Activated T-cell treated with anti-CD3 and anti-CD28 coated beads, Interleukin-2, amount 50 U/mL, for 4 hours (primary cell): ENCODE data around the gene TLK2. TPM values are rescaled to one million over a fixed set of nuclear protein-coding genes. Genes with fewer than 3 reads are reported as not detected.
A peak's percentile ranks its signal among the peaks of the same experiment; 100 is the strongest.
"Not testable (repeated sequence)": the region's sequence is repeated elsewhere in the genome, so short reads cannot be mapped to it uniquely, and the experiment has no call there.

Experiments used
- ATAC-seq, 2 donors: fragments of 200-7000 bp; cut with Tn5 transposase; one replicate each; pipeline ENCODE4 v1.10.0; 2021
- DNase-seq: peaks from one replicate; pipeline ENCODE4 v3.0.0-alpha.2; 2020
- H3K27me3 Mint-ChIP-seq: one replicate; pipeline ENCODE4 v1.8.0; 2021; ENCODE audit warnings: low read depth, mixed read lengths
- H3K36me3 Mint-ChIP-seq: one replicate; pipeline ENCODE4 v1.8.0; 2022; ENCODE audit warnings: mixed read lengths; ENCODE audit not compliant: insufficient read depth
- H3K4me1 Mint-ChIP-seq: one replicate; pipeline ENCODE4 v1.8.0; 2021; ENCODE audit warnings: low read depth, mixed read lengths
- H3K4me3 Mint-ChIP-seq: one replicate; pipeline ENCODE4 v1.8.0; 2021; ENCODE audit warnings: mild to moderate bottlenecking, moderate library complexity, mixed read lengths
- H3K9me3 Mint-ChIP-seq: one replicate; pipeline ENCODE4 v1.8.0; 2021; ENCODE audit warnings: mixed read lengths
- total RNA-seq, 3 donors: library from RNA; stranded (reverse); gene quantifications; one replicate each; pipeline ENCODE4 v1.2.1, GENCODE V29; 2021

Gene TLK2
- total RNA-seq, 3 donors from 2014 or later, result 30.1 to 35.0 (median 33.1) TPM

GRCh38 chr17:62591822-62592221 lies 113.2 kb downstream of the TLK2 start:
- H3K36me3 Mint-ChIP-seq, result peaks cover 22% of the 10 kb centered on the region
- H3K27me3 Mint-ChIP-seq, H3K4me1 Mint-ChIP-seq, H3K9me3 Mint-ChIP-seq, H3K4me3 Mint-ChIP-seq, DNase-seq, ATAC-seq: not testable (repeated sequence)

DNA sequence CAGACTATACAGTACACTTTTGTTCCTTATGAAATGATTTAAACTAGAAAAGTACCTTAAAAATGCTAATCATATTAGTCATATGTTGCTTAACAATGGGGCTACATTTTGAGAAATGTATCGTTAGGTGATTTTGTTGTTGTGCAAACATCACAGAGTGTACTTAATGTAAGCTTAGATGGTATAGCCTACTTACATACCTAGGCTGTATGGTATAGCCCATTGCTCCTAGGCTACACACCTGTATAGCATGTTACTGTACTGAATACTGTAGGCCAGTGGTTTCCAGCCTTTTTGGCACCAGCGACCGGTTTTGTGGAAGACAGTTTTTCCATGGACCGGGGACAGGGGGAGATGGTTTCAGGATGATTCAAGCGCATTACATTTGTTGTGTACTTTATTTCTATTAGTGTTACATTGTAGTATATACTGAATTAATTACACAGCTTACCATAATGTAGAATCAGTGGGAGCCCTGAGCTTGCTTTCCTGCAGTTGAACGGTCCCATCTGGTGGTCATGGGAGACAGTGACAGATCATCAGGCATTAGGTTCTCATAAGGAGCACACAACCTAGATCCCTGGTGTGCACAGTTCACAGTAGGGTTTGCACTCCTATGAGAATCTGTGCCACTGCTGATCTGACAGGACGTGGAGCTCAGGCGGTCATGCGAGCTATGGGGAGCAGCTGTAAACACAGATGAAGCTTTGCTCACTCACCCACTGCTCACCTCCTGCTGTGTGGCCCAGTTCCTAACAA lies 113.9 kb downstream of the TLK2 start:
- no peaks in the 10 kb centered on the region for H3K4me1 Mint-ChIP-seq
- no peak for DNase-seq
- H3K9me3 Mint-ChIP-seq, result no peaks in the 10 kb centered on the region
- ATAC-seq, result no peak
- no peak overlapping the region for H3K4me3 Mint-ChIP-seq
- H3K27me3 Mint-ChIP-seq, result no peaks in the 10 kb centered on the region
- peaks cover 24% of the 10 kb centered on the region for H3K36me3 Mint-ChIP-seq

- Mint-ChIP-seq H3K36me3 (peaks cover 35% of the 10 kb centered on the region), H3K4me1 (no peaks in the 10 kb centered on the region), H3K9me3 (no peaks in the 10 kb centered on the region), H3K27me3 (no peaks in the 10 kb centered on the region), H3K4me3 (no peak overlapping the region)
- no peak for ATAC-seq
- DNase-seq, result no peak
Observed at GRCh38 chr17:62595484-62595883, 116.9 kb downstream of the TLK2 start.

GRCh38 chr17:62596662-62597061 lies 118.0 kb downstream of the TLK2 start:
- no peaks in the 10 kb centered on the region for H3K27me3 Mint-ChIP-seq
- H3K4me3 Mint-ChIP-seq, result no peak overlapping the region
- H3K36me3 Mint-ChIP-seq, result peaks cover 46% of the 10 kb centered on the region

GRCh38 chr17:62597150-62597549 lies 118.5 kb downstream of the TLK2 start:
- peaks cover 49% of the 10 kb centered on the region for H3K36me3 Mint-ChIP-seq
- H3K27me3 Mint-ChIP-seq, result no peaks in the 10 kb centered on the region
- ATAC-seq (no peak), DNase-seq (no peak)
- no peak overlapping the region for H3K4me3 Mint-ChIP-seq
- H3K4me1 Mint-ChIP-seq, result no peaks in the 10 kb centered on the region
- H3K9me3 Mint-ChIP-seq, result no peaks in the 10 kb centered on the region

More at GRCh38 chr17:62596662-62597061, 118.0 kb downstream of the TLK2 start:
- Mint-ChIP-seq H3K4me1 (no peaks in the 10 kb centered on the region), H3K9me3 (no peaks in the 10 kb centered on the region)
- DNase-seq (no peak), ATAC-seq (no peak)

DNA sequence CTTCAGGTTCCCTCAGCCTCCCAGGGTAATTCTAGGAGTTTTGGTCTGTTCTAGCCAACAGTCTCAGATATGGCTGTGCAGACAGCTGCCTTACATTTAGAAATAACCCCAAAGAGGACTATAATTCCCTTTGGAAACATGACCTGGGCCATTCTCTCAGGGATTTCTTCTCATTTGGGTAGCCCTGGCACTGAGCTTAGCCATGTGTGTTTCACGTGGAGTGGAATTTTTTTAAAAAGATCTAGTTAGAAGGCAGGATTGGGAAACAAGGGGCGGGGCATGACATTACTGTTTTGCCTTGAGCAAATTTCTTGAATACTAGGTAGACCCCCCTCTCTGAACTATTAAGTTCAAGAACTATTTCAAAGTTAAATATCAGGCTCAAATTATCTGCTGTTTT lies 119.3 kb downstream of the TLK2 start:
- H3K36me3 Mint-ChIP-seq, result peaks cover 56% of the 10 kb centered on the region
- H3K4me1 Mint-ChIP-seq, result no peaks in the 10 kb centered on the region
- no peaks in the 10 kb centered on the region for H3K27me3 Mint-ChIP-seq
- DNase-seq (no peak), ATAC-seq (no peak)
- H3K4me3 Mint-ChIP-seq, result no peak overlapping the region
- H3K9me3 Mint-ChIP-seq, result no peaks in the 10 kb centered on the region

DNA sequence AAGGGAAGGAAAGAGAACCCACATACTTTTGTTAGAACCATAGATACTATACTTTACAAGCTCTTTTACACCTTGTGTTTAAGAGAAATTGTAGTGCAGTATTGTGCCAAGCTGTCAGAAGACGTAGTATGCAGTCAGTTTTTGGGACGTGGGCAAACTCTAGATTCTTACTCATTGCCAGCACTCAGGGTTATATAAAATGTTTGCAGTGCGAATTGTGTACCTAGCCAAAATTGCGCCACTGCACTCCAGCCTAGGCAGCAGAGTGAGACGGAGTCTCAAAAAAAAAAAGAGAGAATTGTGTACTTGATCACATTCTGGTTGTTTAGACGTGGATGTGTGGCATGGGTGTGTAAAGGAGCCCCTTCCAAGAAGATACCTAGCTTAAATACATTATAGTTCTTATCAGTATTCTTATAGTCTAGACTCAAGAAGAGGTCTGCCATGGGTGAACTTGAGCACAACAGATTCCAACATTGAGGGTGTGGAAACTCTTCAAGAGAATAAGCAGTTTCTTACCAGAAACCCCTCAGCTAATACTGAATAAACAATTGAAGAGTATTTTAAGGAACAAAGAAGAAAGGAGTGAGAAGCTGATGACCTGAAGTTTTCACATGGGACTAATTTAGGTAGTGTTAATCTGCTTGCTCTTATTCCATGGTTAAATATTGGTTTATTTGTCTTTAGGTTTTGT lies 121.5 kb downstream of the TLK2 start:
- Mint-ChIP-seq H3K27me3 (no peaks in the 10 kb centered on the region), H3K4me1 (no peaks in the 10 kb centered on the region), H3K4me3 (no peak overlapping the region), H3K36me3 (peaks cover 59% of the 10 kb centered on the region), H3K9me3 (no peaks in the 10 kb centered on the region)
- no peak for ATAC-seq
- DNase-seq, result no peak

DNA sequence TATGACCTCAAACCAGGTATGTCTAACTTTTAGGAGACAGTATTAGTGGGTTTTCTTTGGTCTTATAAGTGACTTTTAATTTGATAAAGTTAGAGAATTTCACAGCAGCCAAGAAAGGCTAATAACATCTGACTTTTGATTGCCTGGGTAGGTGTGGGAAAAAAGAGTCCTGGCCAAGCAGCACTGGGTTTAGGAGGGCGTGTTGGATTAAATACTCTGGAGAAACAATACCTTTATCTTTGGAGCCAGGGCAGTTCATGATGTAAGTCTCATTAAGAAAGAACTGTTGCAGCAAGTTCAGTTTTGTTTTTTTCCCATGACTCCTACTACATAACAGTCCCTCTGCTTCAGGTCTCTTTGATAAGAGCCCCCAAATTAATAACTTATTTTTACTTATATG lies 122.2 kb downstream of the TLK2 start:
- DNase-seq (no peak), ATAC-seq (no peak)
- H3K9me3 Mint-ChIP-seq, result no peaks in the 10 kb centered on the region
- H3K36me3 Mint-ChIP-seq, result peaks cover 59% of the 10 kb centered on the region
- H3K4me3 Mint-ChIP-seq, result no peak overlapping the region
- no peaks in the 10 kb centered on the region for H3K27me3 Mint-ChIP-seq
- no peaks in the 10 kb centered on the region for H3K4me1 Mint-ChIP-seq

- Mint-ChIP-seq H3K36me3 (peaks cover 58% of the 10 kb centered on the region), H3K4me1 (no peaks in the 10 kb centered on the region), H3K4me3 (no peak overlapping the region), H3K9me3 (no peaks in the 10 kb centered on the region), H3K27me3 (no peaks in the 10 kb centered on the region)
- DNase-seq, result no peak
- ATAC-seq, result no peak
Observed at GRCh38 chr17:62601471-62601870, 122.8 kb downstream of the TLK2 start.

DNA sequence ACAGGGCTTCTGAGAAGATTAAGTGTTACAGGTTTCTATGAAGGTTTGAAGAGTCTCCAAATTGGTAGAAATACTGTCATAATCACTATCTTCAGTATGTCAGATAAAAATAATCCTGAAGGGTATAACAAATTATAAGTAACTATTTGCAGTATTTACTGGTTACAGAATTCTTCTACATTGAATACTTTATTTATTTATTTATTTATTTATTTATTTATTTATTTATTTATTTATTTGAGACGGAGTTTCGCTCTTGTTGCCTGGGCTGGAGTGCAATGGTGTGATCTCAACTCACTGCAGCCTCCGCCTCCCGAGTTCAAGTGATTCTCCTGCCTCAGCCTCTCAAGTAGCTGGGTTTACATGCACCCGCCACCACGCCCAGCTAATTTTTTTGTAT lies 125.2 kb downstream of the TLK2 start:
- H3K4me1 Mint-ChIP-seq, H3K9me3 Mint-ChIP-seq, H3K4me3 Mint-ChIP-seq, ATAC-seq, H3K27me3 Mint-ChIP-seq, DNase-seq: not testable (repeated sequence)
- H3K36me3 Mint-ChIP-seq, result peaks cover 54% of the 10 kb centered on the region

- no peak for ATAC-seq
- Mint-ChIP-seq H3K27me3 (no peaks in the 10 kb centered on the region), H3K36me3 (peaks cover 54% of the 10 kb centered on the region), H3K4me1 (peaks cover 5% of the 10 kb centered on the region), H3K9me3 (no peaks in the 10 kb centered on the region), H3K4me3 (no peak overlapping the region)
- DNase-seq, result no peak
Observed at GRCh38 chr17:62605588-62605987, 127.0 kb downstream of the TLK2 start.

DNA sequence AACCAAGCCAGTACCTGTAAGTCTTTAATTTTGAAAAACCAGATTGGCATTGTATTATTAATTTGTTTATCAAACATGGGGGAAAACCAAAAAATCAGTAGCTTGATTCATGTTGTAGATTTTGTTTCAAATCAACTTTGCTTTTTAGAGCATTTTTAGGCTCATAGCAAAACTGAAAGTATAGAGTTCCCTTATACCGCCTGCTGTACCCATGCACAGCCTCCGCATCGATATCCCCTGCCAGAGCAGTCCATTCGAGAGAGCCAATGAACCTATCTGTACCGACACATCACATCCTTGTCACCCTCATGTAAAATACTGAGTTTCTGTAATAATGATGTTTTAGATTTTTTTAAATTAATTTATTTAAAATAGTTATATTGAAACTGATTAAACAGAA lies 132.7 kb downstream of the TLK2 start:
- DNase-seq (no peak), ATAC-seq (peak; percentile 41 to 43)
- peaks cover 46% of the 10 kb centered on the region for H3K36me3 Mint-ChIP-seq
- no peaks in the 10 kb centered on the region for H3K27me3 Mint-ChIP-seq
- H3K9me3 Mint-ChIP-seq, result no peaks in the 10 kb centered on the region
- H3K4me1 Mint-ChIP-seq, result peaks cover 17% of the 10 kb centered on the region
- peak overlapping the region; percentile 7 for H3K4me3 Mint-ChIP-seq

GRCh38 chr17:62611728-62612127 lies 133.1 kb downstream of the TLK2 start:
- DNase-seq (no peak), ATAC-seq (no peak)
- H3K9me3 Mint-ChIP-seq, result no peaks in the 10 kb centered on the region
- peaks cover 17% of the 10 kb centered on the region for H3K4me1 Mint-ChIP-seq
- no peak overlapping the region for H3K4me3 Mint-ChIP-seq
- H3K36me3 Mint-ChIP-seq, result peaks cover 45% of the 10 kb centered on the region
- H3K27me3 Mint-ChIP-seq, result no peaks in the 10 kb centered on the region

DNA sequence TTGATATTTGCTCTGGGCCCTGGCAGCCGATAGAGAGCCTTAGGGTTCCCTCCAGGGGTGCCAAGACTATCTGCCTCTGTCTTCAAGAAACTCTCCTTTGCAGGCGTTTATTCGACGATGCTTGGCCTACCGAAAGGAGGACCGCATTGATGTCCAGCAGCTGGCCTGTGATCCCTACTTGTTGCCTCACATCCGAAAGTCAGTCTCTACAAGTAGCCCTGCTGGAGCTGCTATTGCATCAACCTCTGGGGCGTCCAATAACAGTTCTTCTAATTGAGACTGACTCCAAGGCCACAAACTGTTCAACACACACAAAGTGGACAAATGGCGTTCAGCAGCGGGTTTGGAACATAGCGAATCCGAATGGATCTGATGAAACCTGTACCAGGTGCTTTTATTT lies 133.7 kb downstream of the TLK2 start:
- DNase-seq, H3K4me3 Mint-ChIP-seq, H3K27me3 Mint-ChIP-seq, ATAC-seq, H3K9me3 Mint-ChIP-seq: not testable (repeated sequence)
- peaks cover 42% of the 10 kb centered on the region for H3K36me3 Mint-ChIP-seq
- peaks cover 17% of the 10 kb centered on the region for H3K4me1 Mint-ChIP-seq

- H3K36me3 Mint-ChIP-seq, result peaks cover 35% of the 10 kb centered on the region
- H3K4me3 Mint-ChIP-seq, H3K27me3 Mint-ChIP-seq, H3K9me3 Mint-ChIP-seq, ATAC-seq, DNase-seq: not testable (repeated sequence)
- H3K4me1 Mint-ChIP-seq, result peaks cover 17% of the 10 kb centered on the region
Observed at GRCh38 chr17:62613095-62613494, 134.5 kb downstream of the TLK2 start.
